Measurements from ENCODE around the gene NCKAP1.
"Not testable (repeated sequence)": the region's sequence is repeated elsewhere in the genome, so short reads cannot be mapped to it uniquely, and the experiment has no call there.

DNA sequence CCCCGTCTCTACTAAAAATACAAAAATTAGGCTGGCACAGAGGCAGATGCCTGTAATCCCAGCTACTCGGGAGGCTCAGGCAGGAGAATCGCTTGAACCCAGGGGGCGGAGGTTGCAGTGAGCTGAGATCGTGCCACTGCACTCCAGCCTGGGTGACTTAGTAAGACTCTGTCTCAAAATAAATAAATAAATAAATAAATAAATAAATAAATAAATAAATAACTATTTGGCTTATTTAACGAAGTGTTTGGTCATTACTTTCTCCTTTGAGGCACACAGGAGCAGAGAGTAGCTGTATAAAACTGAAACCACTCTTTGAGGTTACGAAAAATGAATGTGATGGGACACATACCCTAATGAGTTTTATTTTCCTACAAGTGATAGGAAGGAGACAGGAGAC, 145.2 kb downstream of the NCKAP1 start:
- TF ChIP-seq, protein P1, sequence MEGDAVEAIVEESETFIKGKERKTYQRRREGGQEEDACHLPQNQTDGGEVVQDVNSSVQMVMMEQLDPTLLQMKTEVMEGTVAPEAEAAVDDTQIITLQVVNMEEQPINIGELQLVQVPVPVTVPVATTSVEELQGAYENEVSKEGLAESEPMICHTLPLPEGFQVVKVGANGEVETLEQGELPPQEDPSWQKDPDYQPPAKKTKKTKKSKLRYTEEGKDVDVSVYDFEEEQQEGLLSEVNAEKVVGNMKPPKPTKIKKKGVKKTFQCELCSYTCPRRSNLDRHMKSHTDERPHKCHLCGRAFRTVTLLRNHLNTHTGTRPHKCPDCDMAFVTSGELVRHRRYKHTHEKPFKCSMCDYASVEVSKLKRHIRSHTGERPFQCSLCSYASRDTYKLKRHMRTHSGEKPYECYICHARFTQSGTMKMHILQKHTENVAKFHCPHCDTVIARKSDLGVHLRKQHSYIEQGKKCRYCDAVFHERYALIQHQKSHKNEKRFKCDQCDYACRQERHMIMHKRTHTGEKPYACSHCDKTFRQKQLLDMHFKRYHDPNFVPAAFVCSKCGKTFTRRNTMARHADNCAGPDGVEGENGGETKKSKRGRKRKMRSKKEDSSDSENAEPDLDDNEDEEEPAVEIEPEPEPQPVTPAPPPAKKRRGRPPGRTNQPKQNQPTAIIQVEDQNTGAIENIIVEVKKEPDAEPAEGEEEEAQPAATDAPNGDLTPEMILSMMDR (IDR thresholded peaks at IDR 0.05) = not testable (repeated sequence)
- TF ChIP-seq POLR2A (IDR thresholded peaks at IDR 0.05) = not testable (repeated sequence)

All from Peyer's patch (tissue), 4 donors.